Keratinocyte (primary cell): ENCODE data around the gene COX5A. TPM values are rescaled to one million over a fixed set of nuclear protein-coding genes. Genes with fewer than 3 reads are reported as not detected.

Experiments
- DNase-seq: peaks from one replicate; pipeline ENCODE4 v3.0.0-alpha.2; 2011; ENCODE audit warnings: low read depth, missing footprints, low spot score
- FAIRE-seq: peaks from 2 replicates; lab custom pipeline; 2011; peaks lifted over from hg19 to GRCh38; lab: Jason Lieb, UNC
- H2AFZ ChIP-seq: 2 replicates; pipeline ENCODE4 v1.6.0; 2012; ENCODE audit warnings: low read length, control low read depth, inconsistent platforms; ENCODE audit not compliant: control insufficient read depth
- H3K27ac ChIP-seq: 2 replicates; pipeline ENCODE4 v1.5.1; 2011; ENCODE audit warnings: low read length; ENCODE audit not compliant: control insufficient read depth, insufficient read depth
- H3K27me3 ChIP-seq: 3 replicates; pipeline ENCODE4 v1.6.0; 2011; ENCODE audit warnings: low read length; ENCODE audit not compliant: control insufficient read depth, insufficient read depth; ENCODE audit errors: extremely low read depth
- H3K36me3 ChIP-seq, 2 experiments: 2 replicates in 1 of 2; 3 replicates in 1 of 2; pipeline ENCODE4 v1.5.1; 2011; ENCODE audit warnings: low read length in 2 of 2, mild to moderate bottlenecking in 1 of 2; ENCODE audit not compliant: control insufficient read depth in 2 of 2, insufficient read depth in 2 of 2; ENCODE audit errors: extremely low read depth in 1 of 2
- H3K4me1 ChIP-seq: 3 replicates; pipeline ENCODE4 v1.5.1; 2011; ENCODE audit warnings: low read length; ENCODE audit not compliant: control insufficient read depth, insufficient read depth; ENCODE audit errors: extremely low read depth
- H3K4me2 ChIP-seq: 3 replicates; pipeline ENCODE4 v1.6.0; 2011; ENCODE audit warnings: low read depth, low read length; ENCODE audit not compliant: control insufficient read depth, insufficient read depth; ENCODE audit errors: extremely low read depth
- H3K4me3 ChIP-seq, 3 experiments: fragments of 200-600 bp in 1 of 3; sonication (generic) in 1 of 3; 2 replicates in 2 of 3; 3 replicates in 1 of 3; pipeline ENCODE4 v1.5.1; 2011 to 2016; ENCODE audit warnings: low read length in 3 of 3, mild to moderate bottlenecking in 3 of 3, control low read depth in 2 of 3, inconsistent platforms in 1 of 3, low read depth in 1 of 3, mixed read lengths in 1 of 3, mixed run types in 1 of 3, moderate library complexity in 1 of 3; ENCODE audit not compliant: control insufficient read depth in 2 of 3, insufficient read depth in 2 of 3; ENCODE audit errors: extremely low read depth in 1 of 3
- H3K79me2 ChIP-seq: 2 replicates; pipeline ENCODE4 v1.6.0; 2012; ENCODE audit warnings: low read length; ENCODE audit not compliant: control insufficient read depth, insufficient read depth
- H3K9ac ChIP-seq: 3 replicates; pipeline ENCODE4 v1.6.0; 2011; ENCODE audit warnings: low read length; ENCODE audit not compliant: control insufficient read depth, insufficient read depth; ENCODE audit errors: extremely low read depth
- H3K9me1 ChIP-seq: 3 replicates; pipeline ENCODE4 v1.6.0; 2011; ENCODE audit warnings: low read length; ENCODE audit not compliant: control insufficient read depth, insufficient read depth; ENCODE audit errors: extremely low read depth
- H3K9me3 ChIP-seq: 2 replicates; pipeline ENCODE4 v1.5.1; 2012; ENCODE audit warnings: low read depth, low read length; ENCODE audit not compliant: control insufficient read depth
- H4K20me1 ChIP-seq: 3 replicates; pipeline ENCODE4 v1.6.0; 2011; ENCODE audit warnings: low read length; ENCODE audit not compliant: control insufficient read depth, insufficient read depth; ENCODE audit errors: extremely low read depth
- EZH2 ChIP-seq: IDR thresholded peaks from one replicate; pipeline ENCODE4 v1.6.1; 2012; ENCODE audit warnings: inconsistent platforms, mild to moderate bottlenecking, low read length, moderate library complexity
- dilution Hi-C: fragments of 300-500 bp; cut with MboI; formaldehyde crosslinking; loops from one replicate; pipeline ENCODE4 v1.7.0; 2020; ENCODE audit warnings: low sequenced_read_pairs; ENCODE audit not compliant: extremely low pct_ligation_motif_present
- polyA minus RNA-seq, 3 experiments: library from RNA; depleted of rRNA, polyadenylated mRNA; stranded (reverse); fragments of >200 nt; gene quantifications; 1 replicate in 1 of 3; 2 replicates in 1 of 3; 3 replicates in 1 of 3; pipeline ENCODE4 v1.2.3, GENCODE V29; 2011
- polyA plus RNA-seq, 5 experiments: library from polyadenylated mRNA; depleted of rRNA in 3 of 5; stranded (reverse) in 3 of 5; stranded (forward) in 1 of 5; unstranded in 1 of 5; fragments of >200 nt; gene quantifications; 1 replicate in 1 of 5; 2 replicates in 3 of 5; 3 replicates in 1 of 5; pipeline versions ENCODE4 v1.2.1 to v1.2.3, GENCODE V29; 2011 to 2012; ENCODE audit warnings: missing spikeins in 2 of 5, low read depth in 1 of 5, low replicate concordance in 1 of 5
- TF ChIP-seq, protein P1 (sequence below), 3 experiments: IDR thresholded peaks in 1 of 3; conservative IDR thresholded peaks in 1 of 3; optimal IDR thresholded peaks in 1 of 3; 2 replicates in 2 of 3; 3 replicates in 1 of 3; pipeline versions ENCODE3 to v1.5.1; 2011; ENCODE audit warnings: low read length in 3 of 3, mild to moderate bottlenecking in 3 of 3, moderate library complexity in 2 of 3, control low read depth in 1 of 3, inconsistent platforms in 1 of 3; ENCODE audit not compliant: insufficient read depth in 2 of 3; ENCODE audit errors: extremely low read depth in 1 of 3

The COX5A gene
- 132 to 245 TPM (median 217 TPM) in 3 replicates for polyA plus RNA-seq
- polyA plus RNA-seq (2011; ENCODE audit: low read depth) = 47.6 TPM
- 226 and 416 TPM in 2 replicates for polyA plus RNA-seq (2011; cell fraction: cytosol; rRNA removed)
- polyA plus RNA-seq (2011; cell fraction: nucleus; rRNA removed) = 114 and 132 TPM in 2 replicates
- 257 and 259 TPM in 2 replicates for polyA plus RNA-seq (2012; ENCODE audit: low replicate concordance)
- 42.1 to 67.1 TPM (median 44.8 TPM) in 3 replicates for polyA minus RNA-seq
- polyA minus RNA-seq (2011; cell fraction: cytosol; rRNA and poly(A)+ RNA removed) = 113 TPM
- 15.0 and 26.9 TPM in 2 replicates for polyA minus RNA-seq (2011; cell fraction: nucleus; rRNA and poly(A)+ RNA removed)

- peaks cover 50% of the 10 kb centered on the region for H3K79me2 ChIP-seq
- no peak for TF ChIP-seq EZH2
- TF ChIP-seq, protein P1, sequence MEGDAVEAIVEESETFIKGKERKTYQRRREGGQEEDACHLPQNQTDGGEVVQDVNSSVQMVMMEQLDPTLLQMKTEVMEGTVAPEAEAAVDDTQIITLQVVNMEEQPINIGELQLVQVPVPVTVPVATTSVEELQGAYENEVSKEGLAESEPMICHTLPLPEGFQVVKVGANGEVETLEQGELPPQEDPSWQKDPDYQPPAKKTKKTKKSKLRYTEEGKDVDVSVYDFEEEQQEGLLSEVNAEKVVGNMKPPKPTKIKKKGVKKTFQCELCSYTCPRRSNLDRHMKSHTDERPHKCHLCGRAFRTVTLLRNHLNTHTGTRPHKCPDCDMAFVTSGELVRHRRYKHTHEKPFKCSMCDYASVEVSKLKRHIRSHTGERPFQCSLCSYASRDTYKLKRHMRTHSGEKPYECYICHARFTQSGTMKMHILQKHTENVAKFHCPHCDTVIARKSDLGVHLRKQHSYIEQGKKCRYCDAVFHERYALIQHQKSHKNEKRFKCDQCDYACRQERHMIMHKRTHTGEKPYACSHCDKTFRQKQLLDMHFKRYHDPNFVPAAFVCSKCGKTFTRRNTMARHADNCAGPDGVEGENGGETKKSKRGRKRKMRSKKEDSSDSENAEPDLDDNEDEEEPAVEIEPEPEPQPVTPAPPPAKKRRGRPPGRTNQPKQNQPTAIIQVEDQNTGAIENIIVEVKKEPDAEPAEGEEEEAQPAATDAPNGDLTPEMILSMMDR (optimal IDR thresholded peaks at IDR 0.05 in 1 of 3, IDR thresholded peaks at IDR 0.05 in 1 of 3, conservative IDR thresholded peaks at IDR 0.05 in 1 of 3; ENCODE audit: extremely low read depth in 1 of 3, insufficient read depth in 2 of 3, low read length in 3 of 3) = no peak
- peak within 1 kb of the TSS; percentile 82 for H3K4me2 ChIP-seq
- peaks cover 0 to 3% of the 10 kb centered on the region in 2 experiments for H3K36me3 ChIP-seq
- H2AFZ ChIP-seq = peak within 1 kb of the TSS; percentile 87
- H3K4me3 ChIP-seq = peak within 1 kb of the TSS; percentile 98
- no peaks in the 10 kb centered on the region for H3K27me3 ChIP-seq
- no peaks in the 10 kb centered on the region for H3K9me1 ChIP-seq
- peak within 1 kb of the TSS; percentile 87 for H3K27ac ChIP-seq
- no peaks in the 10 kb centered on the region for H3K9me3 ChIP-seq
- peak; percentile 81 for DNase-seq
- H3K9ac ChIP-seq = peak within 1 kb of the TSS; percentile 93
- no peak for FAIRE-seq
- H3K4me1 ChIP-seq = no peaks in the 10 kb centered on the region
- no peaks in the 10 kb centered on the region for H4K20me1 ChIP-seq
- dilution Hi-C loops = no loop called here
Measured at GRCh38 chr15:74937590-74938371, at the start of gene COX5A. TSS of gene COX5A (minus strand) at chr15:74938073. CDS start at chr15:74938014, 59 bp downstream.

DNA sequence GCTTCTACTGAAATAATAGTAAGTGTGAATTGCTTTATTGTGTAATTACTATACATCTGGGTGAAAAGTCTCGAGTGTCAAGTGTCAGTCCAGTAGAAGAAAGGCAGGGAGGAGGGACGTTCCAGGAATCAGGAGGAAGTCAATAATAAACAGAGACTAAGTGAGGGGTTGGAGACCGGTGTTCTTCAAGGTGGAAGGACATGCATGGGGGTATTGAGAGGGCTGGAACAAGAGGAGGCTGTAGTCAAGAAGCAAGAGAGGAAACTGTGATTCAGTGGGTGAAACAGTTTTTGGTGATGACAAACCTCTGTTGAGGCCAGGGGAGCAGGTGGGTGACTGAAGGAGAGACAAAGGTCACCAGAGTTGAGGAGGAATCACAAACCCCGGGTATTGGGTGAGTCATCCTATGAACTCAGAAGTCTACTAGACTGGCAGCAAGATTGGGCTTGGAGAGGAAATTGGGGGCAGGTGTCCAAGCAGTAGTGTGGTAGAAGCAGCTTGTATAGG is 45.9 kb upstream of the COX5A start:
- TF ChIP-seq, protein P1 (optimal IDR thresholded peaks at IDR 0.05 in 1 of 3, IDR thresholded peaks at IDR 0.05 in 1 of 3, conservative IDR thresholded peaks at IDR 0.05 in 1 of 3; ENCODE audit: extremely low read depth in 1 of 3, insufficient read depth in 2 of 3, low read length in 3 of 3) = no peak
- TF ChIP-seq EZH2 = no peak
- no peaks in the 10 kb centered on the region for H4K20me1 ChIP-seq
- no peak overlapping the region for H3K27ac ChIP-seq
- no peaks in the 10 kb centered on the region for H3K4me1 ChIP-seq
- H3K4me3 ChIP-seq = no peak overlapping the region
- no peaks in the 10 kb centered on the region for H3K36me3 ChIP-seq
- H3K79me2 ChIP-seq = no peaks in the 10 kb centered on the region
- H3K4me2 ChIP-seq = no peak overlapping the region
- FAIRE-seq = no peak
- H3K9me3 ChIP-seq = no peaks in the 10 kb centered on the region
- H2AFZ ChIP-seq = no peak overlapping the region
- peaks cover 8% of the 10 kb centered on the region for H3K27me3 ChIP-seq
- no peaks in the 10 kb centered on the region for H3K9me1 ChIP-seq
- dilution Hi-C loops = no loop called here
- no peak overlapping the region for H3K9ac ChIP-seq
- DNase-seq = no peak
